CD14-positive monocyte (primary cell): ENCODE measurements around the gene RAB4B. TPM values are rescaled to one million over a fixed set of nuclear protein-coding genes. Genes with fewer than 3 reads are reported as not detected.

Experiments used
- DNase-seq, 3 donors: peaks; one replicate each; pipeline ENCODE4 v3.0.0-alpha.2; 2011 to 2022
- H2AFZ ChIP-seq: 2 replicates; pipeline ENCODE4 v1.6.0; 2012; ENCODE audit warnings: mild to moderate bottlenecking, low read depth, low read length, inconsistent platforms; ENCODE audit not compliant: insufficient read depth, poor library complexity, severe bottlenecking
- H3K27ac ChIP-seq, 2 donors: 1 replicate in 1 of 2; 2 replicates in 1 of 2; pipeline ENCODE4 v1.5.1; 2012 to 2013; ENCODE audit warnings: low read length in 2 of 2, control low read depth in 1 of 2, inconsistent platforms in 1 of 2, low read depth in 1 of 2, mild to moderate bottlenecking in 1 of 2
- H3K27me3 ChIP-seq, 2 donors: one replicate each; pipeline versions ENCODE4 v1.6.0 to v1.6.1; 2011 to 2013; ENCODE audit warnings: low read length in 2 of 2; ENCODE audit not compliant: control insufficient read depth in 2 of 2, insufficient read depth in 2 of 2
- H3K36me3 ChIP-seq, 2 donors: replicated peaks in 1 of 2; 1 replicate in 1 of 2; 2 replicates in 1 of 2; pipeline versions ENCODE4 v1.5.1 to v1.6.1; 2012 to 2013; ENCODE audit warnings: low read length in 2 of 2, control low read depth in 1 of 2, inconsistent platforms in 1 of 2, mild to moderate bottlenecking in 1 of 2; ENCODE audit not compliant: insufficient read depth in 2 of 2, control insufficient read depth in 1 of 2
- H3K4me1 ChIP-seq, 2 donors: 1 replicate in 1 of 2; 2 replicates in 1 of 2; pipeline versions ENCODE4 v1.5.1 to v1.6.1; 2012 to 2013; ENCODE audit warnings: low read length in 2 of 2, control low read depth in 1 of 2, inconsistent platforms in 1 of 2, mild to moderate bottlenecking in 1 of 2, moderate library complexity in 1 of 2; ENCODE audit not compliant: insufficient read depth in 2 of 2, control insufficient read depth in 1 of 2
- H3K4me2 ChIP-seq: replicated peaks from 2 replicates; pipeline ENCODE3; 2012; ENCODE audit warnings: low read length, moderate library complexity, mild to moderate bottlenecking; ENCODE audit not compliant: poor library complexity, severe bottlenecking; ENCODE audit errors: extremely low read depth
- H3K4me3 ChIP-seq, 3 experiments: fragments of 200-600 bp in 1 of 3; sonication (generic) in 1 of 3; replicated peaks in 1 of 3; 1 replicate in 2 of 3; 2 replicates in 1 of 3; pipeline ENCODE4 v1.5.1; 2011 to 2013; ENCODE audit warnings: low read length in 3 of 3, mild to moderate bottlenecking in 3 of 3, control low read depth in 2 of 3, low read depth in 2 of 3, inconsistent platforms in 1 of 3, moderate library complexity in 1 of 3
- H3K79me2 ChIP-seq: 2 replicates; pipeline ENCODE4 v1.6.0; 2012; ENCODE audit warnings: mild to moderate bottlenecking, control low read depth, inconsistent platforms, low read length, moderate library complexity; ENCODE audit not compliant: insufficient read depth
- H3K9ac ChIP-seq: 2 replicates; pipeline ENCODE4 v1.6.0; 2017; ENCODE audit warnings: low read length, mild to moderate bottlenecking; ENCODE audit not compliant: insufficient read depth, poor library complexity, severe bottlenecking
- H3K9me3 ChIP-seq, 2 donors: replicated peaks in 1 of 2; 1 replicate in 1 of 2; 2 replicates in 1 of 2; pipeline versions ENCODE4 v1.5.1 to v1.6.1; 2012 to 2013; ENCODE audit warnings: low read length in 2 of 2, control low read depth in 1 of 2; ENCODE audit not compliant: control insufficient read depth in 1 of 2, insufficient read depth in 1 of 2
- H4K20me1 ChIP-seq: 2 replicates; pipeline ENCODE4 v1.6.0; 2012; ENCODE audit warnings: mild to moderate bottlenecking, low read length, control low read depth, moderate library complexity; ENCODE audit not compliant: insufficient read depth
- H3K27ac Mint-ChIP-seq, 7 donors: one replicate each; pipeline ENCODE4 v1.8.0; 2020; ENCODE audit warnings: mild to moderate bottlenecking in 7 of 7, mixed read lengths in 7 of 7, moderate library complexity in 6 of 7, inconsistent platforms in 2 of 7
- H3K27me3 Mint-ChIP-seq, 3 donors: one replicate each; pipeline ENCODE4 v1.8.0; 2021 to 2022; ENCODE audit warnings: low read depth in 3 of 3, mild to moderate bottlenecking in 3 of 3, mixed read lengths in 3 of 3, moderate library complexity in 3 of 3, inconsistent platforms in 1 of 3
- H3K36me3 Mint-ChIP-seq, 2 donors: one replicate each; pipeline ENCODE4 v1.8.0; 2020; ENCODE audit warnings: mixed read lengths in 2 of 2, inconsistent platforms in 1 of 2, mild to moderate bottlenecking in 1 of 2
- H3K4me1 Mint-ChIP-seq: one replicate; pipeline ENCODE4 v1.8.0; 2020; ENCODE audit warnings: mild to moderate bottlenecking, mixed read lengths
- H3K4me3 Mint-ChIP-seq, 2 donors: one replicate each; pipeline ENCODE4 v1.8.0; 2020; ENCODE audit warnings: mild to moderate bottlenecking in 2 of 2, mixed read lengths in 2 of 2, moderate library complexity in 1 of 2
- H3K9me3 Mint-ChIP-seq, 7 donors: one replicate each; pipeline ENCODE4 v1.8.0; 2020 to 2022; ENCODE audit warnings: mixed read lengths in 7 of 7, mild to moderate bottlenecking in 6 of 7, moderate library complexity in 6 of 7, inconsistent platforms in 2 of 7
- CTCF ChIP-seq: fragments of 200-600 bp; IDR thresholded peaks from one replicate; pipeline ENCODE4 v1.8.0; 2022; ENCODE audit warnings: antibody characterized with exemption, mild to moderate bottlenecking
- WGBS: methylation state at CpG from one replicate; pipeline ENCODE4 v1.1.5; 2013; ENCODE audit warnings: missing lambda C conversion rate; ENCODE audit not compliant: insufficient coverage; 5-methylcytosine and 5-hydroxymethylcytosine counted together
- intact Hi-C, 2 donors: fragments of 100-400 bp; cut with micrococcal nuclease; formaldehyde crosslinking; loops; one replicate each; pipeline versions ENCODE4 v1.15.0 to v1.15.1; 2023
- polyA plus RNA-seq, 3 donors: library from polyadenylated mRNA; depleted of rRNA in 1 of 3; unstranded in 2 of 3; stranded (reverse) in 1 of 3; fragments of 300-500 nt in 2 of 3; fragments of >200 nt in 1 of 3; fragmentation: Illumina TruSeq in 2 of 3; gene quantifications; 1 replicate in 2 of 3; 2 replicates in 1 of 3; pipeline ENCODE4 v1.2.3, GENCODE V29; 2012 to 2021

RAB4B gene
- polyA plus RNA-seq, 3 donors, result 89.4 to 132 (median 108) TPM

- H2AFZ ChIP-seq, result no peak within 1 kb of the TSS
- no peaks in the 10 kb centered on the region for H3K9me3 ChIP-seq
- Mint-ChIP-seq H3K27ac (peak within 1 kb of the TSS in 6 of 7 donors; percentile 1 to 99 (median 57)), H3K4me3 (no peak within 1 kb of the TSS), H3K9me3 (peaks cover 0 to 11% (median 4%) of the 10 kb centered on the region in 7 donors), H3K4me1 (peaks cover 24% of the 10 kb centered on the region), H3K36me3 (peaks cover 12 to 20% of the 10 kb centered on the region in 2 donors), H3K27me3 (peaks cover 0 to 4% (median 2%) of the 10 kb centered on the region in 3 donors)
- 86% methylated on average over 1 of the region's 9 CpGs for WGBS
- H3K4me3 ChIP-seq, result no peak within 1 kb of the TSS
- H3K27me3 ChIP-seq, result no peaks in the 10 kb centered on the region
- peaks cover 17% of the 10 kb centered on the region for H3K79me2 ChIP-seq
- DNase-seq, result no peak
- peak within 1 kb of the TSS; percentile 95 to 97 for H3K27ac ChIP-seq
- peaks cover 0 to 18% of the 10 kb centered on the region in 2 donors for H3K36me3 ChIP-seq
- no peak within 1 kb of the TSS for H3K9ac ChIP-seq
- no peak for TF ChIP-seq CTCF
- intact Hi-C loops, result loop anchor here in 1 of 2 donors (5.0 kb wide), 1 partner anchor 37 kb away; no protein-coding TSS in a partner anchor
- H4K20me1 ChIP-seq, result peaks cover 14% of the 10 kb centered on the region
- peak within 1 kb of the TSS; percentile 93 for H3K4me2 ChIP-seq
- H3K4me1 ChIP-seq, result peaks cover 19 to 24% of the 10 kb centered on the region in 2 donors
Observed at GRCh38 chr19:40774916-40775631, 3.0 kb upstream of the RAB4B start, which contains the start of gene MIA. Gene MIA, plus strand, starts transcription at chr19:40775521. Its CDS starts 22 bp downstream, at chr19:40775543.

- no peak for TF ChIP-seq CTCF
- H3K4me1 Mint-ChIP-seq, result peaks cover 25% of the 10 kb centered on the region
- DNase-seq, result no peak
- Histone ChIP-seq H3K9ac (no peak overlapping the region), H2AFZ (no peak overlapping the region), H3K4me1 (peaks cover 19 to 24% of the 10 kb centered on the region in 2 donors), H3K4me3 (no peak overlapping the region), H4K20me1 (peaks cover 20% of the 10 kb centered on the region), H3K27me3 (no peaks in the 10 kb centered on the region), H3K27ac (no peak overlapping the region), H3K36me3 (peaks cover 0 to 23% of the 10 kb centered on the region in 2 donors), H3K4me2 (no peak overlapping the region), H3K79me2 (peaks cover 21% of the 10 kb centered on the region), H3K9me3 (no peaks in the 10 kb centered on the region)
- WGBS, result 100% methylated on average over 5 of the region's 10 CpGs
- H3K27me3 Mint-ChIP-seq, result peaks cover 0 to 4% (median 2%) of the 10 kb centered on the region in 3 donors
- H3K36me3 Mint-ChIP-seq, result peaks cover 14 to 25% of the 10 kb centered on the region in 2 donors
- intact Hi-C loops, result loop anchor here in 1 of 2 donors (2.0 to 5.0 kb wide), 2 partner anchors 37 to 61 kb away; no protein-coding TSS in a partner anchor
- H3K27ac Mint-ChIP-seq, result peak overlapping the region in 2 of 7 donors; percentile 1 to 23
- H3K9me3 Mint-ChIP-seq, result peaks cover 0 to 9% (median 4%) of the 10 kb centered on the region in 7 donors
- H3K4me3 Mint-ChIP-seq, result no peak overlapping the region
Observed at GRCh38 chr19:40775632-40776022, 2.4 kb upstream of the RAB4B start.
